ENCODE results near the gene ZNF772. TPM values are rescaled to one million over a fixed set of nuclear protein-coding genes. Genes with fewer than 3 reads are reported as not detected.

Gene ZNF772
- total and polyA plus RNA-seq, 2 of the 8 experiments (the other 6 are each of a cell fraction or from before 2014, with no cell fraction given): 4.0 to 15.2 TPM

GRCh38 chr19:57512845-57513244 is 35.5 kb upstream of the ZNF772 start:
- POLR2A ChIA-PET (ENCODE audit: partially characterized antibody): no interaction called here
- no peaks in the 10 kb centered on the region for H3K79me1 ChIP-seq (ENCODE audit: low read depth, low read length)
- TF ChIP-seq EZH2 (IDR thresholded peaks at IDR 0.05; ENCODE audit: low read depth, low read length, severe bottlenecking) (no peak), SAP30 (IDR thresholded peaks at IDR 0.05; ENCODE audit: insufficient read depth, insufficient replicate concordance, low read length) (no peak), SUZ12 (IDR thresholded peaks at IDR 0.05; ENCODE audit: low read length) (no peak), BRCA1 (IDR thresholded peaks at IDR 0.05; ENCODE audit: low read depth, low read length) (no peak), RBBP5 (IDR thresholded peaks at IDR 0.05; ENCODE audit: borderline replicate concordance, low read depth, low read length) (no peak), BACH1 (IDR thresholded peaks at IDR 0.05; ENCODE audit: low read length) (no peak), HDAC2 (IDR thresholded peaks at IDR 0.05; ENCODE audit: borderline replicate concordance in 1 of 2, low read depth in 2 of 2, low read length in 2 of 2) (no peak), CEBPB (IDR thresholded peaks at IDR 0.05; ENCODE audit: low read depth, low read length) (no peak), ZNF274 (IDR thresholded peaks at IDR 0.05; ENCODE audit: borderline replicate concordance, extremely low read depth, low read length) (no peak), JUND (IDR thresholded peaks at IDR 0.05; ENCODE audit: low read length) (no peak), SP4 (IDR thresholded peaks at IDR 0.05; ENCODE audit: low read length) (no peak), CHD2 (IDR thresholded peaks at IDR 0.05; ENCODE audit: low read length) (no peak), POU5F1 (IDR thresholded peaks at IDR 0.05; ENCODE audit: low read depth, low read length) (no peak), SRF (IDR thresholded peaks at IDR 0.05; ENCODE audit: low read depth, low read length) (no peak), KDM4A (IDR thresholded peaks at IDR 0.05; ENCODE audit: low read depth, low read length, severe bottlenecking) (no peak)

More at GRCh38 chr19:57512845-57513244, 35.5 kb upstream of the ZNF772 start:
- no peak overlapping the region for H3K14ac ChIP-seq (ENCODE audit: insufficient read length)
- H3K27me3 ChIP-seq (replicated peaks in 1 of 4; ENCODE audit: control insufficient read depth in 3 of 4, extremely low read depth in 1 of 4, insufficient read depth in 3 of 4, low read length in 3 of 4): no peaks in the 10 kb centered on the region
- no peak overlapping the region for H2BK12ac ChIP-seq (ENCODE audit: low read depth, low read length)
- H3K4ac ChIP-seq (replicated peaks; ENCODE audit: insufficient read length, low read depth, low read length): no peak overlapping the region
- H2AK5ac ChIP-seq (ENCODE audit: low read depth, low read length): no peak overlapping the region
- peaks cover 15 to 22% of the 10 kb centered on the region in 2 experiments for H3K9me3 ChIP-seq (ENCODE audit: insufficient read depth in 2 of 2, low read depth in 1 of 2, low read length in 1 of 2)
- FAIRE-seq (no peak), DNase-seq (ENCODE audit: low read depth in 1 of 2, low spot score in 2 of 2) (no peak)
- H2BK120ac ChIP-seq (replicated peaks; ENCODE audit: low read depth, low read length): no peak overlapping the region
- no peak overlapping the region for H3K23ac ChIP-seq (ENCODE audit: insufficient read length)
- H2BK15ac ChIP-seq (ENCODE audit: low read length): no peak overlapping the region
- H3K36me3 ChIP-seq (ENCODE audit: control insufficient read depth in 2 of 4, insufficient read depth in 4 of 4, low read length in 3 of 4): peaks cover 0 to 15% (median 4%) of the 10 kb centered on the region in 4 experiments; a peak in 4 of 8 replicates
- no peaks in the 10 kb centered on the region for H4K20me1 ChIP-seq (replicated peaks in 1 of 2; ENCODE audit: control insufficient read depth in 1 of 2, insufficient read depth in 2 of 2, low read length in 2 of 2)
- H3K27ac ChIP-seq (ENCODE audit: low read depth, low read length): no peak overlapping the region
- H4K91ac ChIP-seq (replicated peaks; ENCODE audit: insufficient read length, low read length): no peak overlapping the region
- H3K56ac ChIP-seq (replicated peaks; ENCODE audit: insufficient read length, low read depth, low read length): no peak overlapping the region
- no peak overlapping the region for H3K4me3 ChIP-seq (ENCODE audit: extremely low read depth in 1 of 4, insufficient read depth in 2 of 4, low read depth in 3 of 4, low read length in 4 of 4)
- H3K23me2 ChIP-seq (ENCODE audit: low read depth, low read length): no peaks in the 10 kb centered on the region
- H2BK20ac ChIP-seq (ENCODE audit: low read length): no peak overlapping the region
- no peaks in the 10 kb centered on the region for H3K4me1 ChIP-seq (replicated peaks in 1 of 4; ENCODE audit: control insufficient read depth in 3 of 4, insufficient read depth in 4 of 4, low read length in 3 of 4)
- H3K9ac ChIP-seq (replicated peaks in 1 of 4; ENCODE audit: extremely low read depth in 1 of 4, low read depth in 3 of 4, low read length in 3 of 4): no peak overlapping the region
- H2BK5ac ChIP-seq (ENCODE audit: low read depth, low read length): no peak overlapping the region
- H4K5ac ChIP-seq (ENCODE audit: insufficient read length, low read depth, low read length): no peak overlapping the region
- H3K79me2 ChIP-seq (ENCODE audit: control insufficient read depth in 1 of 2, insufficient read depth in 2 of 2, low read length in 2 of 2): no peaks in the 10 kb centered on the region
- CTCF ChIA-PET (ENCODE audit: partially characterized antibody): no interaction called here
- H2AFZ ChIP-seq (ENCODE audit: low read length): no peak overlapping the region
- H3K4me2 ChIP-seq (ENCODE audit: insufficient read depth in 1 of 2, low read depth in 2 of 2, low read length in 2 of 2): no peak overlapping the region
- 91% methylated on average over 6 of the region's 6 CpGs; no CpG with 5 or more reads in 1 of the 2 experiments for WGBS, 2 experiments (ENCODE audit: extremely low coverage in 1 of 2, insufficient coverage in 1 of 2, insufficient read length in 1 of 2, insufficient replicate concordance in 2 of 2, low coverage in 1 of 2, low lambda C conversion rate in 2 of 2, missing lambda C conversion rate in 1 of 2)
- no peak overlapping the region for H3K18ac ChIP-seq (ENCODE audit: extremely low read depth, low read length)
- no peak overlapping the region for H4K8ac ChIP-seq (ENCODE audit: extremely low read depth, insufficient read depth, low read length)

Measured in H1 (cell line).